Central memory CD8-positive, alpha-beta T cell (primary cell): ENCODE results near the gene MBNL2.

Experiments used
- ATAC-seq: fragments of 150-1000 bp; cut with Tn5 transposase; replicated peaks from 2 replicates; pipeline ENCODE4 v1.10.0; 2022; ENCODE audit warnings: mild to moderate bottlenecking, moderate FRiP score, moderate number of reproducible peaks; ENCODE audit not compliant: poor library complexity, severe bottlenecking; ENCODE audit errors: extremely low read depth
- DNase-seq, 2 donors: peaks; one replicate each; pipeline ENCODE4 v3.0.0; 2021; ENCODE audit warnings: low spot score in 2 of 2
- H3K27ac Mint-ChIP-seq: one replicate; pipeline ENCODE4 v1.8.0; 2022; ENCODE audit warnings: low read depth, mild to moderate bottlenecking, moderate library complexity, mixed read lengths
- H3K27me3 Mint-ChIP-seq: one replicate; pipeline ENCODE4 v1.8.0; 2022; ENCODE audit warnings: mixed read lengths
- H3K36me3 Mint-ChIP-seq: one replicate; pipeline ENCODE4 v1.8.0; 2022; ENCODE audit warnings: mild to moderate bottlenecking, moderate library complexity, mixed read lengths; ENCODE audit not compliant: insufficient read depth
- H3K4me1 Mint-ChIP-seq: one replicate; pipeline ENCODE4 v1.8.0; 2022; ENCODE audit warnings: mixed read lengths
- H3K4me3 Mint-ChIP-seq: one replicate; pipeline ENCODE4 v1.8.0; 2022; ENCODE audit warnings: mild to moderate bottlenecking, moderate library complexity, mixed read lengths
- H3K9me3 Mint-ChIP-seq: one replicate; pipeline ENCODE4 v1.8.0; 2022; ENCODE audit warnings: mixed read lengths

Gene MBNL2

GRCh38 chr13:97338571-97338970, 116.4 kb downstream of the MBNL2 start:
- H3K4me3 Mint-ChIP-seq, result no peak overlapping the region

GRCh38 chr13:97339019-97339987, 117.2 kb downstream of the MBNL2 start:
- Mint-ChIP-seq H3K36me3 (peaks cover 17% of the 10 kb centered on the region), H3K9me3 (no peaks in the 10 kb centered on the region), H3K4me1 (no peaks in the 10 kb centered on the region), H3K27ac (peak overlapping the region; percentile 26), H3K27me3 (no peaks in the 10 kb centered on the region), H3K4me3 (no peak overlapping the region)
- no peak for DNase-seq
- no peak for ATAC-seq

More at GRCh38 chr13:97338571-97338970, 116.4 kb downstream of the MBNL2 start:
- peaks cover 3% of the 10 kb centered on the region for H3K4me1 Mint-ChIP-seq
- DNase-seq (no peak), ATAC-seq (no peak)
- H3K9me3 Mint-ChIP-seq, result no peaks in the 10 kb centered on the region
- H3K36me3 Mint-ChIP-seq, result peaks cover 15% of the 10 kb centered on the region
- H3K27ac Mint-ChIP-seq, result no peak overlapping the region
- H3K27me3 Mint-ChIP-seq, result no peaks in the 10 kb centered on the region

GRCh38 chr13:97339988-97340749, 118.0 kb downstream of the MBNL2 start:
- Mint-ChIP-seq H3K4me3 (no peak overlapping the region), H3K27ac (peak overlapping the region; percentile 26), H3K36me3 (peaks cover 13% of the 10 kb centered on the region), H3K4me1 (no peaks in the 10 kb centered on the region), H3K27me3 (no peaks in the 10 kb centered on the region), H3K9me3 (no peaks in the 10 kb centered on the region)
- no peak for DNase-seq
- peak; percentile 46 for ATAC-seq

- H3K4me1 Mint-ChIP-seq, result no peaks in the 10 kb centered on the region
- no peak for DNase-seq
- H3K4me3 Mint-ChIP-seq, result no peak overlapping the region
- ATAC-seq, result no peak
- no peaks in the 10 kb centered on the region for H3K9me3 Mint-ChIP-seq
- peaks cover 15% of the 10 kb centered on the region for H3K36me3 Mint-ChIP-seq
- no peak overlapping the region for H3K27ac Mint-ChIP-seq
- no peaks in the 10 kb centered on the region for H3K27me3 Mint-ChIP-seq
Measured at GRCh38 chr13:97341135-97341534, 119.0 kb downstream of the MBNL2 start.

GRCh38 chr13:97342136-97342535, 120.0 kb downstream of the MBNL2 start:
- DNase-seq, result no peak
- no peak overlapping the region for H3K27ac Mint-ChIP-seq
- H3K36me3 Mint-ChIP-seq, result peaks cover 16% of the 10 kb centered on the region
- no peak for ATAC-seq
- H3K27me3 Mint-ChIP-seq, result no peaks in the 10 kb centered on the region
- no peaks in the 10 kb centered on the region for H3K4me1 Mint-ChIP-seq
- H3K4me3 Mint-ChIP-seq, result no peak overlapping the region
- H3K9me3 Mint-ChIP-seq, result no peaks in the 10 kb centered on the region

GRCh38 chr13:97342936-97343335, 120.8 kb downstream of the MBNL2 start:
- peaks cover 21% of the 10 kb centered on the region for H3K36me3 Mint-ChIP-seq
- DNase-seq (no peak), ATAC-seq (no peak)
- no peak overlapping the region for H3K4me3 Mint-ChIP-seq
- no peaks in the 10 kb centered on the region for H3K4me1 Mint-ChIP-seq
- no peaks in the 10 kb centered on the region for H3K9me3 Mint-ChIP-seq
- no peak overlapping the region for H3K27ac Mint-ChIP-seq
- H3K27me3 Mint-ChIP-seq, result no peaks in the 10 kb centered on the region

GRCh38 chr13:97344265-97345175, 122.4 kb downstream of the MBNL2 start:
- no peak overlapping the region for H3K27ac Mint-ChIP-seq
- H3K9me3 Mint-ChIP-seq, result no peaks in the 10 kb centered on the region
- no peaks in the 10 kb centered on the region for H3K27me3 Mint-ChIP-seq
- no peak for ATAC-seq
- H3K4me1 Mint-ChIP-seq, result no peaks in the 10 kb centered on the region
- peak in 1 of 2 donors; percentile 14 for DNase-seq
- no peak overlapping the region for H3K4me3 Mint-ChIP-seq
- H3K36me3 Mint-ChIP-seq, result peaks cover 27% of the 10 kb centered on the region

- H3K9me3 Mint-ChIP-seq, result no peaks in the 10 kb centered on the region
- H3K27me3 Mint-ChIP-seq, result no peaks in the 10 kb centered on the region
- H3K36me3 Mint-ChIP-seq, result peaks cover 30% of the 10 kb centered on the region
- H3K27ac Mint-ChIP-seq, result no peak overlapping the region
- DNase-seq, result no peak
- no peak overlapping the region for H3K4me3 Mint-ChIP-seq
- no peak for ATAC-seq
- H3K4me1 Mint-ChIP-seq, result no peaks in the 10 kb centered on the region
Measured at GRCh38 chr13:97346097-97346496, 124.0 kb downstream of the MBNL2 start.

- DNase-seq, result no peak
- Mint-ChIP-seq H3K27me3 (no peaks in the 10 kb centered on the region), H3K27ac (no peak overlapping the region), H3K4me3 (no peak overlapping the region), H3K4me1 (no peaks in the 10 kb centered on the region), H3K36me3 (peaks cover 30% of the 10 kb centered on the region), H3K9me3 (no peaks in the 10 kb centered on the region)
- no peak for ATAC-seq
Measured at GRCh38 chr13:97346561-97347254, 124.6 kb downstream of the MBNL2 start.

- Mint-ChIP-seq H3K4me1 (no peaks in the 10 kb centered on the region), H3K4me3 (no peak overlapping the region), H3K36me3 (peaks cover 30% of the 10 kb centered on the region), H3K27ac (no peak overlapping the region), H3K27me3 (no peaks in the 10 kb centered on the region), H3K9me3 (no peaks in the 10 kb centered on the region)
- ATAC-seq, result no peak
- DNase-seq, result no peak
Measured at GRCh38 chr13:97347255-97347932, 125.3 kb downstream of the MBNL2 start.

GRCh38 chr13:97348569-97349100, 126.5 kb downstream of the MBNL2 start:
- H3K27me3 Mint-ChIP-seq, result no peaks in the 10 kb centered on the region
- no peaks in the 10 kb centered on the region for H3K4me1 Mint-ChIP-seq
- H3K4me3 Mint-ChIP-seq, result no peak overlapping the region
- DNase-seq (no peak), ATAC-seq (no peak)
- no peaks in the 10 kb centered on the region for H3K9me3 Mint-ChIP-seq
- no peak overlapping the region for H3K27ac Mint-ChIP-seq
- peaks cover 27% of the 10 kb centered on the region for H3K36me3 Mint-ChIP-seq
